ENCODE measurements around the gene ZBTB43.
A peak's percentile ranks its signal among the peaks of the same experiment; 100 is the strongest.

ZBTB43 gene

GRCh38 chr9:126832440-126832839 lies 27.6 kb downstream of the ZBTB43 start:
- DNase-seq: no peak

GRCh38 chr9:126833020-126833419 lies 28.2 kb downstream of the ZBTB43 start:
- DNase-seq: no peak

DNA sequence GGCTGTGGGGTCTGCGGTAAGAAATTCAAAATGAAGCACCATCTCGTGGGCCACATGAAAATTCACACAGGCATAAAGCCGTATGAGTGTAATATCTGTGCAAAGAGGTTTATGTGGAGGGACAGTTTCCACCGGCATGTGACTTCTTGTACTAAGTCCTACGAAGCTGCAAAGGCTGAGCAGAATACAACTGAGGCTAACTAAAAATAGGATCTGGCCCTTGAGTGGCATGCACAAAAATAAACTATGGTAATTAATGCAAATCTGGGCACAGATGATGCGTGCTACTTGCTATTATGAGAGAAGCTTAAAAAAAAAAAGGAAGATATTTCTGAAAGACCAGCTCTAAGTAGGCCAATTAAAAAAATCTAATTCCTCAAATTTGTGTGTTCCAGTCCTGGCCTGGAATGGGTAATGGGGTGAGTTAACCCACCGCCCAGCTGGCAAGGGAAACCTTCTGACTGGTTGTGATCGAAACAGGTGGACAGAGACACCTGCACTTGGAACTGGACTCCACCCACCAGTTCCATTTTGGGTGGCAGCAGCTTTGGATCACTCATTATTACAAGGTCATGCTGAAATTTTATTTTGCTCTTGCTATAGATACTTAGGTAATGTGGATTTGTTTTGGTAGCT lies 29.0 kb downstream of the ZBTB43 start:
- DNase-seq: no peak

- DNase-seq: no peak
Observed at GRCh38 chr9:126834672-126835071, 29.8 kb downstream of the ZBTB43 start.

- no peak for DNase-seq
Observed at GRCh38 chr9:126836216-126836615, 31.4 kb downstream of the ZBTB43 start.

- no peak for DNase-seq
Observed at GRCh38 chr9:126838055-126838811, 33.4 kb downstream of the ZBTB43 start.

DNA sequence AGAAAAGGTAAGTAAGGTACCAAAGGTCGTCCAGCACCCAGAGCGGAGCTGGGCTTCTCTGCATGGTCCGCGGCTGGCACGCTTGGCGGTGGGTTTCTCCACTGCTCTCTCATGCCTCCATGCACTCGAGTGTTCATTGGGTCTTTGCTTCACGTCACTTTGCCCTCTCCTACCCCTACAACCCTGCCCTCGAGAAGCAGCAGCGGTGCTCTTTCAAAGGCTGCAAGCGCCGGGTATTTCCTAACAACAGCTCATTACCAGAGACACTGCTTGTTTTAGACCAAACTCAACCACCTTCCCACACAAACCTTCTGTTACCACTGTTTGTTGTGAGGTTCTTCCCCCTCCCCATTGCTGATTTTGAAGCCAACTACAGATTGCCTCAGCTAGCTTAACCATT lies 34.1 kb downstream of the ZBTB43 start:
- no peak for DNase-seq

DNA sequence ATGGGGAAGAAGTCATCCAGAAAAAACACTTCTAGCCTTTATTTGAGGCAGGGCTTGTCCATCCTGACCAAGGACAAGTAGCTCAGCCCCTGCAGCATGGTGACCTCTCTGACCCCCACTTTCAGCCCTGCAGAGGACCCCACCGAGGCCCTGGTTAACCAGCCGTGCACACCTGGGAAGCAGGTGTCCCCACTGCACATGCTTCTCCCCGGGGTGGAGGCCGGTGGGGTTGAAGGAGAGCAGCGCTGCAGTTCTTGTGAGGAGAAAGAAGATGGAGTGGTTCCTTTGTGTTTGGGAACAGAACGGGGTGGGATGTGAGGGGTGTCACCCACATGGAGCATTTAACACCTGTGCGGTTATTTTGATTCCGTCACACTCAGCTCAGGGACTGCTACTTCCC lies 34.5 kb downstream of the ZBTB43 start:
- no peak for DNase-seq

- DNase-seq: no peak
Observed at GRCh38 chr9:126842220-126842842, 37.5 kb downstream of the ZBTB43 start.

- peak; percentile 65 for DNase-seq
Observed at GRCh38 chr9:126842977-126843799, 38.3 kb downstream of the ZBTB43 start.

DNA sequence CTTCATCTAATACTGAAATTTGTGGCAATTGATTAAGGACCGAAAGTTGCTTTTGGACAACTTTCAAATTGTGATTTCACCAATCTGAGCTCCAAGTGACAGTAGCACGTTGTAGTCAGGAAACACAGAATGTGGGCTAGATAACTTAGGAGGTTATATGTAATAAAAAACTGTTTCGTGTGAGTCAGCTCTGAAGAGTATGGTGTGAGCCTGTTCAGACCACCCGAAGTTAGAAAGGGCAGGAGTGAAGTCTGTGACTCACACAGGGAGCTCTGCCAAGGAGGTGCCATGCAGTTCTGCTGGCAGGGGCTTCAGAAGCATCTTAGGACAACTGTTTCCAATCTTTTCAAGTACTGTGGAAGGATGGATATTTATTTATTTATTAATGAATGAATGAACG lies 39.2 kb downstream of the ZBTB43 start:
- no peak for DNase-seq

- DNase-seq: no peak
Observed at GRCh38 chr9:126847051-126847450, 42.2 kb downstream of the ZBTB43 start.

GRCh38 chr9:126849591-126850225 lies 44.9 kb downstream of the ZBTB43 start:
- DNase-seq: no peak

DNA sequence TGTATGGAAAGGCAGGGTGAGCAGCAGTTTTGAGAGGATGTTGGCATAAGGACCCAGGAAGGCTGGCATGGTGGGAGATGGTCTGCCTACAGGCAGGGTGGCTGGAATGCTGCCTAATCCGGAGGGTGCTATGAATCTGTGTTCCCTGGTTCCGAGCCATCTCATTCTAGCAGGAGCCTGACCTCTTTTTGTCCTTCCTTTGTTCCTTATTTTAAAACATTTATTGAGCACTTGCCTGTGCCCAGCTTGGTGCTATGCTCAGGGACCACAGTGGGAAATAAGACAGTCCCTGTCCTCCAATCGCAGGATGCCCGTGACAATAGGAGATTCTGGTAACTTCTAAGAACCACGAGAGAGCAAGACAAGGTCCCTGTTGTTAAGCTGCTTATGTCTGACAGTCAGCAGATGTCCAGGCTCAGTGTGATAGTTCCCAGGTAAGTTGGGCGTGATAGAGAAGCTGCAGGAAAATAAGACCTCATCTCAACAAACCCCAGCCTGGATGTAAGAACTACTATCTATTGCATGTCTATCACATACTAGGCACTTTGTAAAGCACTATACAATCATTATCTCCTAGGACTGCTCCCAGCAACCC lies 46.5 kb downstream of the ZBTB43 start:
- DNase-seq: no peak

GRCh38 chr9:126852086-126852688 lies 47.3 kb downstream of the ZBTB43 start:
- DNase-seq: no peak

- no peak for DNase-seq
Observed at GRCh38 chr9:126853667-126854066, 48.8 kb downstream of the ZBTB43 start.

- DNase-seq: no peak
Observed at GRCh38 chr9:126854734-126855133, 49.9 kb downstream of the ZBTB43 start.

GRCh38 chr9:126856326-126856877 lies 51.6 kb downstream of the ZBTB43 start:
- no peak for DNase-seq

- no peak for DNase-seq
Observed at GRCh38 chr9:126857261-126857960, 52.6 kb downstream of the ZBTB43 start.

GRCh38 chr9:126859111-126859510 lies 54.3 kb downstream of the ZBTB43 start:
- DNase-seq: peak; percentile 9
